ENCODE data around the gene GRHPR.

Gene GRHPR

GRCh38 chr9:37445832-37446231, 23.3 kb downstream of the GRHPR start:
- DNase-seq (ENCODE audit: low spot score) (no peak), ATAC-seq (ENCODE audit: low read depth) (no peak)
- Histone ChIP-seq H3K27ac (ENCODE audit: poor library complexity, severe bottlenecking) (no peak overlapping the region), H3K27me3 (ENCODE audit: insufficient read depth, poor library complexity, severe bottlenecking) (no peaks in the 10 kb centered on the region), H3K9me3 (ENCODE audit: severe bottlenecking) (no peaks in the 10 kb centered on the region), H3K4me3 (ENCODE audit: severe bottlenecking) (no peak overlapping the region), H3K36me3 (ENCODE audit: low read depth) (peaks cover 52% of the 10 kb centered on the region), H3K4me1 (ENCODE audit: insufficient read depth, poor library complexity, severe bottlenecking) (no peaks in the 10 kb centered on the region)
- no peak for TF ChIP-seq CTCF (IDR thresholded peaks at IDR 0.05; ENCODE audit: poor library complexity, severe bottlenecking)

- Histone ChIP-seq H3K4me1 (ENCODE audit: insufficient read depth, poor library complexity, severe bottlenecking) (no peaks in the 10 kb centered on the region), H3K4me3 (ENCODE audit: severe bottlenecking) (no peak overlapping the region), H3K9me3 (ENCODE audit: severe bottlenecking) (no peaks in the 10 kb centered on the region), H3K36me3 (ENCODE audit: low read depth) (peaks cover 50% of the 10 kb centered on the region), H3K27me3 (ENCODE audit: insufficient read depth, poor library complexity, severe bottlenecking) (no peaks in the 10 kb centered on the region), H3K27ac (ENCODE audit: poor library complexity, severe bottlenecking) (no peak overlapping the region)
- no peak for ATAC-seq (ENCODE audit: low read depth)
- no peak for TF ChIP-seq CTCF (IDR thresholded peaks at IDR 0.05; ENCODE audit: poor library complexity, severe bottlenecking)
- no peak for DNase-seq (ENCODE audit: low spot score)
These were observed 23.9 kb downstream of the GRHPR start for GRCh38 chr9:37446401-37446800.

GRCh38 chr9:37447111-37447510, 24.6 kb downstream of the GRHPR start:
- no peaks in the 10 kb centered on the region for H3K9me3 ChIP-seq (ENCODE audit: severe bottlenecking)
- no peaks in the 10 kb centered on the region for H3K27me3 ChIP-seq (ENCODE audit: insufficient read depth, poor library complexity, severe bottlenecking)
- H3K4me3 ChIP-seq (ENCODE audit: severe bottlenecking), result no peak overlapping the region
- no peak for TF ChIP-seq CTCF (IDR thresholded peaks at IDR 0.05; ENCODE audit: poor library complexity, severe bottlenecking)
- no peak overlapping the region for H3K27ac ChIP-seq (ENCODE audit: poor library complexity, severe bottlenecking)
- H3K36me3 ChIP-seq (ENCODE audit: low read depth), result peaks cover 46% of the 10 kb centered on the region
- no peaks in the 10 kb centered on the region for H3K4me1 ChIP-seq (ENCODE audit: insufficient read depth, poor library complexity, severe bottlenecking)
- DNase-seq (ENCODE audit: low spot score) (no peak), ATAC-seq (ENCODE audit: low read depth) (no peak)

GRCh38 chr9:37449862-37450632, 27.6 kb downstream of the GRHPR start:
- no peak for ATAC-seq (ENCODE audit: low read depth)
- Histone ChIP-seq H3K27ac (ENCODE audit: poor library complexity, severe bottlenecking) (no peak overlapping the region), H3K4me3 (ENCODE audit: severe bottlenecking) (no peak overlapping the region), H3K36me3 (ENCODE audit: low read depth) (peaks cover 32% of the 10 kb centered on the region), H3K4me1 (ENCODE audit: insufficient read depth, poor library complexity, severe bottlenecking) (peaks cover 16% of the 10 kb centered on the region), H3K27me3 (ENCODE audit: insufficient read depth, poor library complexity, severe bottlenecking) (no peaks in the 10 kb centered on the region), H3K9me3 (ENCODE audit: severe bottlenecking) (no peaks in the 10 kb centered on the region)
- no peak for TF ChIP-seq CTCF (IDR thresholded peaks at IDR 0.05; ENCODE audit: poor library complexity, severe bottlenecking)
- DNase-seq (ENCODE audit: low spot score), result no peak

- Histone ChIP-seq H3K4me1 (ENCODE audit: insufficient read depth, poor library complexity, severe bottlenecking) (peaks cover 19% of the 10 kb centered on the region), H3K9me3 (ENCODE audit: severe bottlenecking) (no peaks in the 10 kb centered on the region), H3K4me3 (ENCODE audit: severe bottlenecking) (no peak overlapping the region), H3K27me3 (ENCODE audit: insufficient read depth, poor library complexity, severe bottlenecking) (no peaks in the 10 kb centered on the region), H3K27ac (ENCODE audit: poor library complexity, severe bottlenecking) (no peak overlapping the region), H3K36me3 (ENCODE audit: low read depth) (peaks cover 32% of the 10 kb centered on the region)
- DNase-seq (ENCODE audit: low spot score) (no peak), ATAC-seq (ENCODE audit: low read depth) (no peak)
- TF ChIP-seq CTCF (IDR thresholded peaks at IDR 0.05; ENCODE audit: poor library complexity, severe bottlenecking), result no peak
These were observed 29.1 kb downstream of the GRHPR start for GRCh38 chr9:37451628-37452027.

All from RWPE2 (cell line).